CD8-positive, alpha-beta memory T cell (primary cell): ENCODE data around the gene TEAD3. TPM values are rescaled to one million over a fixed set of nuclear protein-coding genes. Genes with fewer than 3 reads are reported as not detected.

Source experiments
- CTCF ChIA-PET: fragments of 350-600 bp; sonication (Branson Sonifier 250); formaldehyde crosslinking; loops from one replicate; lab custom pipeline; 2021; ENCODE audit warnings: antibody characterized with exemption; lab: Charles Lee
- POLR2A ChIA-PET: fragments of 350-600 bp; sonication (Branson Sonifier 250); formaldehyde crosslinking; loops from one replicate; lab custom pipeline; 2021; ENCODE audit warnings: antibody characterized with exemption; lab: Charles Lee
- DNase-seq, 5 donors: peaks; one replicate each; pipeline versions ENCODE4 v3.0.0 to v3.0.0-alpha.2; 2020 to 2022; ENCODE audit warnings: mixed read lengths in 1 of 5
- H3K27ac ChIP-seq: one replicate; pipeline ENCODE4 v1.7.0; 2013; ENCODE audit warnings: low read depth, mild to moderate bottlenecking, low read length, moderate library complexity
- H3K27me3 ChIP-seq: 2 replicates; pipeline ENCODE4 v1.7.0; 2013; ENCODE audit warnings: low read length, mild to moderate bottlenecking; ENCODE audit not compliant: insufficient read depth, poor library complexity, severe bottlenecking
- H3K36me3 ChIP-seq: 2 replicates; pipeline ENCODE4 v1.7.0; 2013; ENCODE audit warnings: mild to moderate bottlenecking, low read length, moderate library complexity; ENCODE audit not compliant: insufficient read depth
- H3K4me1 ChIP-seq: 2 replicates; pipeline ENCODE4 v1.7.0; 2013; ENCODE audit warnings: mild to moderate bottlenecking, low read length, moderate library complexity; ENCODE audit not compliant: insufficient read depth
- H3K4me3 ChIP-seq: 2 replicates; pipeline ENCODE4 v1.7.0; 2013; ENCODE audit warnings: mild to moderate bottlenecking, low read length
- H3K9me3 ChIP-seq: 2 replicates; pipeline ENCODE4 v1.7.0; 2013; ENCODE audit warnings: mild to moderate bottlenecking, low read length
- H3K27ac Mint-ChIP-seq, 8 donors: one replicate each; pipeline ENCODE4 v1.8.0; 2020 to 2021; ENCODE audit warnings: mixed read lengths in 8 of 8, mild to moderate bottlenecking in 6 of 8, inconsistent platforms in 3 of 8, moderate library complexity in 3 of 8
- H3K27me3 Mint-ChIP-seq, 2 donors: one replicate each; pipeline ENCODE4 v1.8.0; 2020 to 2021; ENCODE audit warnings: mixed read lengths in 2 of 2, mild to moderate bottlenecking in 1 of 2, moderate library complexity in 1 of 2
- H3K36me3 Mint-ChIP-seq, 3 donors: one replicate each; pipeline ENCODE4 v1.8.0; 2020 to 2021; ENCODE audit warnings: mixed read lengths in 3 of 3, inconsistent platforms in 1 of 3, mild to moderate bottlenecking in 1 of 3
- H3K4me1 Mint-ChIP-seq, 3 donors: one replicate each; pipeline ENCODE4 v1.8.0; 2020 to 2021; ENCODE audit warnings: mixed read lengths in 3 of 3, inconsistent platforms in 1 of 3, mild to moderate bottlenecking in 1 of 3
- H3K4me3 Mint-ChIP-seq, 7 donors: one replicate each; pipeline ENCODE4 v1.8.0; 2020 to 2021; ENCODE audit warnings: mixed read lengths in 7 of 7, mild to moderate bottlenecking in 6 of 7, moderate library complexity in 4 of 7, inconsistent platforms in 2 of 7
- H3K9me3 Mint-ChIP-seq, 5 donors: one replicate each; pipeline ENCODE4 v1.8.0; 2020 to 2022; ENCODE audit warnings: mixed read lengths in 5 of 5, mild to moderate bottlenecking in 3 of 5, moderate library complexity in 2 of 5, inconsistent platforms in 1 of 5
- polyA plus RNA-seq: library from polyadenylated mRNA; unstranded; fragments of 300-500 nt; fragmentation: Illumina TruSeq; gene quantifications from one replicate; pipeline ENCODE4 v1.2.3, GENCODE V29; 2021
- total RNA-seq, 2 experiments: library from RNA; stranded (reverse); gene quantifications; one replicate each; pipeline ENCODE4 v1.2.3, GENCODE V29; 2021

Gene TEAD3
- total and polyA plus RNA-seq, 3 experiments from 2014 or later: 0.25 to 0.90 (median 0.53) TPM

DNA sequence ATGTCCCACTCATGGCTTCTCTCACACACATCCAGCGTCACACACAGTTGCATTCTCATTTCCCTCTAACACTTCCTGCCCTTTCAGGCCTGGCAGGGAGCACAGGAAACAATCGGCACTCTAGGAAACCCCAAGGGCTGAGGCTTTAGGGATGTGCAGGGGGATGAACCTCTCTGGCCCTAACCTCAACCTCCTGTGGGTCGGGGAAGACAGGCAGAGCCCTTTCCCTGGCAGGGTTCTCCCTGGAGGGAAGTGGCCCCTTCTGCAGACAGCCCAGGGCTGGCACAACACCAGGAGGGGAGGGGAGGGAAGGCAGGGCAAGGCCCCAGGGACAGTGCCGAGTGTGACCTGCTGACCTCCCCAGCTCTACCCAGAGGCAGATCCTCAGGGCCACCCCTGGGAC is 2.7 kb downstream of the TEAD3 start:
- peak overlapping the region in 6 of 8 donors; percentile 0 to 71 (median 12) for H3K27ac Mint-ChIP-seq
- no peaks in the 10 kb centered on the region for H3K36me3 ChIP-seq
- peaks cover 8% of the 10 kb centered on the region for H3K27me3 ChIP-seq
- peaks cover 0 to 6% of the 10 kb centered on the region in 2 donors for H3K27me3 Mint-ChIP-seq
- peak overlapping the region in 3 of 7 donors; percentile 1 to 37 (median 28) for H3K4me3 Mint-ChIP-seq
- no peak overlapping the region for H3K27ac ChIP-seq
- no peaks in the 10 kb centered on the region for H3K9me3 Mint-ChIP-seq
- H3K4me1 Mint-ChIP-seq: peaks cover 18 to 48% (median 24%) of the 10 kb centered on the region in 3 donors
- H3K36me3 Mint-ChIP-seq: peaks cover 0 to 1% (median 0%) of the 10 kb centered on the region in 3 donors
- no peak overlapping the region for H3K4me3 ChIP-seq
- peaks cover 10% of the 10 kb centered on the region for H3K4me1 ChIP-seq
- POLR2A ChIA-PET: no interaction called here
- peak in 1 of 5 donors; percentile 43 for DNase-seq
- H3K9me3 ChIP-seq: no peaks in the 10 kb centered on the region
- CTCF ChIA-PET: no interaction called here

DNA sequence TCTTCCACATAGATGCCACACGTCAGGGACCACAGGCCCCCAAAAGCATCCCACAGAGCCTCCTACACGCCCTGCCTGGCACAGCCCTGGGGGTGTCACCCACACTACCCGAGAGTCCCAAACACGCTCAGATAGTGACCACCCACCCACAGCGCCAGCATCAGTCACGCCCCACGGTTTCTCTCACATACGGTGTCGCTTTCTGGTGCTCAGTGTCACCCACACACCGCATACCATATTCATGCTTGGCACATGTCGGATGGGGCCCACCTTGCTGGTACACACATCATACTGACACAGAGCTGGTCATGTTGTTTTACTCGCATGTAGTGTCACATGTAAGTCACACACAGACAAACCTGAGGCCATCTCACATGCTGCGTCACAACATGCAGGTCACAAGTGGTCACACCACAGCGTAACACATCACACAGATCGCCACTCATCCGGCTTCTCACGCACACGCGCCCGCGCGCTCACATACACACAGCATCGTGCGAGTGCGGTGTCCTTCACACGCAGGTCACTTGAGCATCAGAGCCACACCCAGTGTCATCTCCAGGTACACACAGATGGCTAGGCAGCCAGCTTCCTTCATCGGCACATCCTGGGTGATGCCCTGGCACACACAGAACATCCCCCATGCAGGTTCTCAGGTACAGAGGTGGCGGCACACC is 3.4 kb downstream of the TEAD3 start:
- no peaks in the 10 kb centered on the region for H3K9me3 ChIP-seq
- peaks cover 6% of the 10 kb centered on the region for H3K4me1 ChIP-seq
- ChIA-PET CTCF (no interaction called here), POLR2A (no interaction called here)
- peak in 1 of 5 donors; percentile 29 for DNase-seq
- H3K36me3 ChIP-seq: no peaks in the 10 kb centered on the region
- H3K27ac ChIP-seq: no peak overlapping the region
- peaks cover 5% of the 10 kb centered on the region for H3K27me3 ChIP-seq
- H3K27ac Mint-ChIP-seq: peak overlapping the region in 4 of 8 donors; percentile 0 to 71 (median 4)
- H3K36me3 Mint-ChIP-seq: peaks cover 0 to 1% (median 0%) of the 10 kb centered on the region in 3 donors
- peaks cover 13 to 44% (median 19%) of the 10 kb centered on the region in 3 donors for H3K4me1 Mint-ChIP-seq
- peaks cover 0 to under 1% of the 10 kb centered on the region in 2 donors for H3K27me3 Mint-ChIP-seq
- peak overlapping the region in 2 of 7 donors; percentile 10 to 28 for H3K4me3 Mint-ChIP-seq
- no peaks in the 10 kb centered on the region for H3K9me3 Mint-ChIP-seq
- H3K4me3 ChIP-seq: no peak overlapping the region

DNA sequence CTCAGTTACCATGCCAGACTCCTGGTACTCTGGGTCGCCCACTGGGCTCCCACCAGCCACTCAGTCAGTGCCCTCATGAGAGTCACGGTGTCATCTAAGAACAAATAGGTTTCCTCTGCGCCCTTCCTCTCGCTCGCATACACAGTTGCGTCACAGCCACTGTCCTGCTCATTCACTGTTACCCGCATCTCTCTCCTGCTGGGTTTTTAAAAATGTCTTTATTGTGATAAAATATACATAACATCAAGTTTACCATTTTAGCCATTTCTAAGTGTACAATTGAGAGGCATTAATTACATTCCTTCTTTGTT is 4.0 kb downstream of the TEAD3 start:
- CTCF ChIA-PET: no interaction called here
- Mint-ChIP-seq H3K9me3 (no peaks in the 10 kb centered on the region), H3K4me3 (no peak overlapping the region), H3K27me3 (no peaks in the 10 kb centered on the region), H3K36me3 (peaks cover 0 to 1% (median 0%) of the 10 kb centered on the region in 3 donors), H3K4me1 (peaks cover 14 to 41% (median 15%) of the 10 kb centered on the region in 3 donors), H3K27ac (peak overlapping the region in 3 of 8 donors; percentile 2 to 55 (median 16))
- Histone ChIP-seq H3K9me3 (no peaks in the 10 kb centered on the region), H3K27me3 (no peaks in the 10 kb centered on the region), H3K27ac (no peak overlapping the region), H3K36me3 (no peaks in the 10 kb centered on the region), H3K4me3 (no peak overlapping the region), H3K4me1 (peaks cover 1% of the 10 kb centered on the region)
- POLR2A ChIA-PET: no interaction called here
- no peak for DNase-seq

DNA sequence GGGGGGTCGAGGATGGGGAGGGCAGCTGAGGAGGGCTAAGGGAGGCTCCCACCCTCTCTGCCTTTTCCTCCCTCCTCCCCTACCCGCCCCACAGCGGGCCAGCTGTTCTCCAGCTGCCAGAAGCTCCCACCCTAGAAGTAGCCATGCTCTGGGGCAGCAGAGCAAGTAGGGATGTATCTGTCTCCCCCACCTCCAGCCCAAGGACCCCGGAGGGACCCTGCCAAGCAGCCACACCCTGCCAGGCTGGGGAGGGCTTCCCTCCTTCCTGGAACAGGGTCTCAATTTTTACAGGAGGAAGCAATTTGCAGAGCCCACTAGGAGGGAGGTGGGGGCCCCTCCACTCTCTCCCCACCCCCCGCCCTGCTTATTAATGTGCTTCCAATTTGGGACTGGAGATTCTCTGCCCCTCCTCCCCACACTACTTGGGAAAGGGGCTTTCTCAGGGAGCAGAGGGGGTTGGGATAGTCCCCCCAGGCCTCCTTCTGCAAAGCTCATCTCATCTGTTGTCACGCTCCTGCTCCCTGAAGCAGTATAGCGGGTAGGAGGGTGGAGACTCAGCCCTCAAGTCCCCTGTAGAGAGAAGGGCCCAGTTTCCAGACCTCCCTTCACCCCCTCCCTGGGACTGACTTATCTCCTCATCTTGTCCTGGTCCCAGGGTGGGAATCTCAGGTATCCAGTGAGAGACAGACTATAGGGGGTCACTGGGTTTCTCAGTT is 4.5 kb downstream of the TEAD3 start:
- Mint-ChIP-seq H3K36me3 (peaks cover 0 to 1% (median 0%) of the 10 kb centered on the region in 3 donors), H3K27me3 (no peaks in the 10 kb centered on the region), H3K9me3 (no peaks in the 10 kb centered on the region), H3K27ac (peak overlapping the region in 2 of 8 donors; percentile 2 to 28), H3K4me3 (no peak overlapping the region), H3K4me1 (peaks cover 14 to 43% (median 16%) of the 10 kb centered on the region in 3 donors)
- no peaks in the 10 kb centered on the region for H3K27me3 ChIP-seq
- H3K4me3 ChIP-seq: no peak overlapping the region
- ChIA-PET CTCF (no interaction called here), POLR2A (no interaction called here)
- H3K36me3 ChIP-seq: no peaks in the 10 kb centered on the region
- DNase-seq: peak in 1 of 5 donors; percentile 39
- H3K27ac ChIP-seq: no peak overlapping the region
- H3K9me3 ChIP-seq: no peaks in the 10 kb centered on the region
- H3K4me1 ChIP-seq: no peaks in the 10 kb centered on the region

DNA sequence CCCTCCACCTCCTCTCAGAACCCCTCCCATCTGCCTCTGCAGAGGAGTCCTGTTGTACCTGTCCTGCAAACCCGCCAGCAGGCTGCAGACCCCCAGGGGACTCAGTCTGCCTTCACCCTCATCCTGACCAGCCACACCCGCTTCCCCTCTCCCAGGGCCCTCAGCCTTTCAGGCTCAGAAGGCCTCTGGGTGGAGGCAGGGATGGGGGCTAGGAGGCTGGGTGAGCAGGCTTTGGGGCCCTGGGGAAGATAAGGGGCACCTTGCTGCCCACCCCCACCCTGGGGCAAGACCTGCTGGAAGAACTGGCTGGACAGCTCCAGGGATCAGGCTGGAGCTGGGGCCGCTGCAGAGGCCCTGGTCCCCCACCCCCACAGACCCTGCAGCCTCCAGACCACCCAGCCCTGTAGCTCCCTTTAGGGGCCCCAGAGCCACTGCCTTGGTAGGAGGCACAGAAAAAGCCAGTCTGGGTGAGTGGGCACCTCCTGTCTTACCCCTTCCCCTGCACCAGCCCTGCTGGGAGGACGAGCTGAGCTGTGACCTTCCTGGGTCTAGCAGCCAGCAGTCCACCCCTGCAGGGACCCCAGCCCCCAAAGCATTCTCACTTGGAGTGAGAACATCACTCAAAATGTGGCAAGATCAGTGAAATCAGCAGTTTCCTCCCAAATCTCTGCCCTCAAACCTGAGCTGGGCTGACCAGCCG is 5.2 kb downstream of the TEAD3 start:
- Mint-ChIP-seq H3K9me3 (no peaks in the 10 kb centered on the region), H3K36me3 (peaks cover 0 to 1% (median 0%) of the 10 kb centered on the region in 3 donors), H3K4me3 (no peak overlapping the region), H3K27me3 (no peaks in the 10 kb centered on the region), H3K27ac (no peak overlapping the region), H3K4me1 (peaks cover 14 to 43% (median 16%) of the 10 kb centered on the region in 3 donors)
- no peaks in the 10 kb centered on the region for H3K4me1 ChIP-seq
- H3K4me3 ChIP-seq: no peak overlapping the region
- H3K27me3 ChIP-seq: no peaks in the 10 kb centered on the region
- no peak overlapping the region for H3K27ac ChIP-seq
- no peaks in the 10 kb centered on the region for H3K36me3 ChIP-seq
- no peak for DNase-seq
- ChIA-PET POLR2A (no interaction called here), CTCF (no interaction called here)
- no peaks in the 10 kb centered on the region for H3K9me3 ChIP-seq

DNA sequence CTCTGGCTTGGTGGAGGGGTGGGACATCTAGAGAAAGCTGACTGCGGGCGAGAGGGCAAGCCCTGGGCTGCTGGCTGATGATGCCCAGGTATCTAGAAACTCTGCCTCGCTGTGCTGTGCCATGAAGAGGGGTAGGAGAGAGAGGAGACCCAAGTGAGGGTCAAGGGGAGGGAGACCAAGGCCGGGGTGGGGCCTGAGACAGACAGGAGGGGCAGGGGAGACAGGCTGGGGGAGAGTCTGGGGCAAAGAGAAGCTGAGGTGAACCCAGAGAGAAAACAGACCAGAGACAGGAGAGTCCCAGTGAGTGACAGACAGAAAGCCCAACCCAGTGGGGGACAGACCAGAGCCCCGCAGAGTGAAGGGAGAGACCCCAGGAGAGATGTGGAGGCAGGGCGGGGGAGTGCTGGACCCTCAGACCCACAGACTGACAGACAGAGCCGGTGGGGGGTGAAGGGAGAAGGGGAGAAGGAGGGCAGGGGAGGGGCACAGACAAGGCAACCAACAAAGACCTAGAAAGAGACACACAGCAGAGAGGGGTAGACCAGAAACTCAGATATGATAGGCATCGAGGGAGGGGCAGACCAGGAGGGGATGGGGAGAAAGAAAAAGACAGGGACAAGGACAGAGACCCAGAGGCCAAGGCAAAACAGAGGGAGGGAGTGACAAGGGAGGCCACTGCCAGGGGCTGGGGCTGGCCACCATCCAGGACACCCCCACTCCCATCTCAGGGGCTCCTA is 5.9 kb downstream of the TEAD3 start:
- H3K27me3 ChIP-seq: no peaks in the 10 kb centered on the region
- H3K9me3 Mint-ChIP-seq: no peaks in the 10 kb centered on the region
- H3K4me3 Mint-ChIP-seq: peak overlapping the region in 1 of 7 donors; percentile 2
- no peak for DNase-seq
- H3K27ac ChIP-seq: no peak overlapping the region
- no peaks in the 10 kb centered on the region for H3K4me1 ChIP-seq
- peak overlapping the region in 1 of 8 donors; percentile 72 for H3K27ac Mint-ChIP-seq
- CTCF ChIA-PET: no interaction called here
- H3K4me1 Mint-ChIP-seq: peaks cover 14 to 41% (median 15%) of the 10 kb centered on the region in 3 donors
- no peaks in the 10 kb centered on the region for H3K36me3 ChIP-seq
- no peaks in the 10 kb centered on the region for H3K9me3 ChIP-seq
- POLR2A ChIA-PET: no interaction called here
- H3K36me3 Mint-ChIP-seq: peaks cover 0 to under 1% (median 0%) of the 10 kb centered on the region in 3 donors
- no peaks in the 10 kb centered on the region for H3K27me3 Mint-ChIP-seq
- no peak overlapping the region for H3K4me3 ChIP-seq

DNA sequence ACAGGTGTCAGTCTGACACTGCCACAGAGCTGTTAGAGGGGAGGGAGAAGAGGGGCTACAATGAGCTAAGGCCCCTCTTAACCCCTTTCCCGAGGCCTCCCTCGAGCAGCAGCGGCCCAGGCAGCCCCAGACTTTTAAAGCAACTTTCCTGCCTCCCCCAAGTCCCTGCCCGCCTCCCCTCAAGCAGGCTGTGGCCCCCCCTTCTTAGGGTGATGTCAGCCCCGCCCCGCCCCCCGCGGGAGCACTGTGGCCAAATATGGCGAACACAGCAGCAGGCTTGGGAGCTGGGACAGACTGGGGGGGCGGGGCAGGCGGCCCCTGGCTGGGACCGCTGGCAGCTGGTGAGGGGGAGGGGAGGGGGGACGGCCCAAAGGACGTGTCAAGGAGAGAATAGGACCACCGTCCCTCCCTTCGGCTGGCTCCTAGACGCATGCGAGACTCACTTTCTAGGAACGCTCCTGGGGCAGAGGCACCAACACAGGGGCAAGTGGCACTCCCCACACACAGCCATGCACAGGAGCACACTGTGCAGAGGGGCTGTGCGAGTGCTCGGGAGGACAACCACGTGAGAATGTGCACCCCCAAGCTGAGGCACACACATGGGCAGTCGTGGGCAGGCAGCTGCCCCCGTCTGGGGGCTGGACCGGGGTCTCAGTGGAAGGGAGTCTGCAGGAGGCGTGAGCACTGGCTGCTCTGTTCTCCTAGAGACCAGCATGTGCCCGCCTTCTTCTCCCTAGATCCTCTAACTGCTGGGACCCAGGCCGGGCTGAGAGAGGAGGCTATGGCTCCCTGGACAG is 6.7 kb downstream of the TEAD3 start:
- Mint-ChIP-seq H3K9me3 (no peaks in the 10 kb centered on the region), H3K27me3 (no peaks in the 10 kb centered on the region), H3K36me3 (no peaks in the 10 kb centered on the region), H3K27ac (peak overlapping the region in 1 of 8 donors; percentile 72), H3K4me3 (no peak overlapping the region), H3K4me1 (peaks cover 13 to 35% (median 14%) of the 10 kb centered on the region in 3 donors)
- no peaks in the 10 kb centered on the region for H3K27me3 ChIP-seq
- DNase-seq: peak in 1 of 5 donors; percentile 44
- CTCF ChIA-PET: interaction anchor here (0.5 kb wide), 1 partner anchor 203 kb away, joined by 3 read pairs; no protein-coding TSS in a partner anchor
- no peak overlapping the region for H3K4me3 ChIP-seq
- H3K4me1 ChIP-seq: no peaks in the 10 kb centered on the region
- H3K27ac ChIP-seq: peak overlapping the region; percentile 43
- POLR2A ChIA-PET: no interaction called here
- no peaks in the 10 kb centered on the region for H3K36me3 ChIP-seq
- no peaks in the 10 kb centered on the region for H3K9me3 ChIP-seq
